Caco-2 (cell line): ENCODE results near the gene MAML1. TPM values are rescaled to one million over a fixed set of nuclear protein-coding genes. Genes with fewer than 3 reads are reported as not detected.

Experiments used
- BruUV-seq: library from RNA; stranded (reverse); fragments of 400-500 nt; replicated peaks from 2 replicates; lab custom pipeline; 2021; lab: Mats Ljungman, UMichigan
- CTCF ChIA-PET: fragments of 300-600 bp; sonication (Branson Sonifier 250); formaldehyde crosslinking; loops from one replicate; lab custom pipeline; 2022; ENCODE audit warnings: antibody characterized with exemption; lab: Charles Lee
- POLR2A ChIA-PET: fragments of 300-600 bp; sonication (Branson Sonifier 250); formaldehyde crosslinking; loops from one replicate; lab custom pipeline; 2022; ENCODE audit warnings: antibody characterized with exemption; lab: Charles Lee
- DNase-seq, 2 experiments: peaks; one replicate each; pipeline versions ENCODE4 v3.0.0 to v3.0.0-alpha.2; 2020 to 2022
- H3K27me3 ChIP-seq: replicated peaks from 2 replicates; pipeline ENCODE4 v1.6.0; 2011; ENCODE audit warnings: low read length; ENCODE audit not compliant: control insufficient read depth, insufficient read depth
- H3K36me3 ChIP-seq: 2 replicates; pipeline ENCODE4 v1.5.1; 2011; ENCODE audit warnings: low read length; ENCODE audit not compliant: control insufficient read depth, insufficient read depth
- H3K4me1 ChIP-seq: fragments of 250-450 bp; sonication (Bioruptor Pico); 2 replicates; pipeline ENCODE4 v1.5.1; 2020; ENCODE audit warnings: mild to moderate bottlenecking
- H3K4me3 ChIP-seq: 2 replicates; pipeline ENCODE4 v1.5.1; 2011; ENCODE audit warnings: low read depth, mild to moderate bottlenecking, control low read depth, low read length
- H3K9me3 ChIP-seq: fragments of 250-450 bp; sonication (Bioruptor Pico); 2 replicates; pipeline ENCODE4 v1.5.1; 2020; ENCODE audit warnings: mild to moderate bottlenecking, moderate library complexity
- H3K27ac Mint-ChIP-seq: one replicate; pipeline ENCODE4 v1.8.0; 2022; ENCODE audit warnings: mixed read lengths; ENCODE audit not compliant: unreplicated experiment
- H3K27me3 Mint-ChIP-seq: one replicate; pipeline ENCODE4 v1.8.0; 2022; ENCODE audit warnings: mixed read lengths; ENCODE audit not compliant: insufficient read depth, unreplicated experiment
- H3K36me3 Mint-ChIP-seq: one replicate; pipeline ENCODE4 v1.8.0; 2022; ENCODE audit warnings: mild to moderate bottlenecking, mixed read lengths; ENCODE audit not compliant: insufficient read depth, unreplicated experiment
- H3K4me1 Mint-ChIP-seq: one replicate; pipeline ENCODE4 v1.8.0; 2022; ENCODE audit warnings: low read depth, mixed read lengths; ENCODE audit not compliant: unreplicated experiment
- H3K4me3 Mint-ChIP-seq: one replicate; pipeline ENCODE4 v1.8.0; 2022; ENCODE audit warnings: mild to moderate bottlenecking, moderate library complexity, mixed read lengths; ENCODE audit not compliant: unreplicated experiment
- H3K9me3 Mint-ChIP-seq: one replicate; pipeline ENCODE4 v1.8.0; 2022; ENCODE audit warnings: mixed read lengths; ENCODE audit not compliant: unreplicated experiment
- CTCF ChIP-seq, 2 experiments: fragments of 200-600 bp in 1 of 2; IDR thresholded peaks; 1 replicate in 1 of 2; 2 replicates in 1 of 2; pipeline versions ENCODE4 v1.5.1 to v1.8.0; 2011 to 2022; ENCODE audit warnings: antibody characterized with exemption in 1 of 2, control low read depth in 1 of 2, inconsistent platforms in 1 of 2, low read depth in 1 of 2, low read length in 1 of 2, mild to moderate bottlenecking in 1 of 2, moderate library complexity in 1 of 2; ENCODE audit not compliant: insufficient read depth in 1 of 2, severe bottlenecking in 1 of 2, unreplicated experiment in 1 of 2
- intact Hi-C: fragments of 100-400 bp; cut with micrococcal nuclease; formaldehyde crosslinking; loops from one replicate; pipeline ENCODE4 v1.10.0; 2022; ENCODE audit not compliant: unreplicated experiment
- total RNA-seq: library from RNA; stranded (reverse); gene quantifications from 2 replicates; pipeline ENCODE4 v1.2.3, GENCODE V29; 2022

MAML1 gene
- total RNA-seq, 1 experiment from 2014 or later: 41.3 TPM

- BruUV-seq: no TSS peak
- Mint-ChIP-seq H3K27me3 (no peaks in the 10 kb centered on the region), H3K9me3 (no peaks in the 10 kb centered on the region), H3K27ac (peak overlapping the region; percentile 94), H3K4me3 (no peak overlapping the region), H3K36me3 (peaks cover 72% of the 10 kb centered on the region), H3K4me1 (peaks cover 24% of the 10 kb centered on the region)
- H3K36me3 ChIP-seq: peaks cover 7% of the 10 kb centered on the region
- CTCF ChIA-PET: no interaction called here
- TF ChIP-seq CTCF (IDR thresholded peaks at IDR 0.05; ENCODE audit: insufficient read depth in 1 of 2, low read depth in 1 of 2, low read length in 1 of 2, severe bottlenecking in 1 of 2, unreplicated experiment in 1 of 2): no peak
- peaks cover 31% of the 10 kb centered on the region for H3K4me1 ChIP-seq
- POLR2A ChIA-PET: no interaction called here
- DNase-seq: no peak
- intact Hi-C loops: loop anchor here (10.0 kb wide), 1 partner anchor 193 kb away; the partner anchor contains the start of gene HNRNPH1
- no peak overlapping the region for H3K4me3 ChIP-seq
- H3K27me3 ChIP-seq: no peaks in the 10 kb centered on the region
- no peaks in the 10 kb centered on the region for H3K9me3 ChIP-seq
Observed at GRCh38 chr5:179817470-179817840, 84.8 kb downstream of the MAML1 start.

DNA sequence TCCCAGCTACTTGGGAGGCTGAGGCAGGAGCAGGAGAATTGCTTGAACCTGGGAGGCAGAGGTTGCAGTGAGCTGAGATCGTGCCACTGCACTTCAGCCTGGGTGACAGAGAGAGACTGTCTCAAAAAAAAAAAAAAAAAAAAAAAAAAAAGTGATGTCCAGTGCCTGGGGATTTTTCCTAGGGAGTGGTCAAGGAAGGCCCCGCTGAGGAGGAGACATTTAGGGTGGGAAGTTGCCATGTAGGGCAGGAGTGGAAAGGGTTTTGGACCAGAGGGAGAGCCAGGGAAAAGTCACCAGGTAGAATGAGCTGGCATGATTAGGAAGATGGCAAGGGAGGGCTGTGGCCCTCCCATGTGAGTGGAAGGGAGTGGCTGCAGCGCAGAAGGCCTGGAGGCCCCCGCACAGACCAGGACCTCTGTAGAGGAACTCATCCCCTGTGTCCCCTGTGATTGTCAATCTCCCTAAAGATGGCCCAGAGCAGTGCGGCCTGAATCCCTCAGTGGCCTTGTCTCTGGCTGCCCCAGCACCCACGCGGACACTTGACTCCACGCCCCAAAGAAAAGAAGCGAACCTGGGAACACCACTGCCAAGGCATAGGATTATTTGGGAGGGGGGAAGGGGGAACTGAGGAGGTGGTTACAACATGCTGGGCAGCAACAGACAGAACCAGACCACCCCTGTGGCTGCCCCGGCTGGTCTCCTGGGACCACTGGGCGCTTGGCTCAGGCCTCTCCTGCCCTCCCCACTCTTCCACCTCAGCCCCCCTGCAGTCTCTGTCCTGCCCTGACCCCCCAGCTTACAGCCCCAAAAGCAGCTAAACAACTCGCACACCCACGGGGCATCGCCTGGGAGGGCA is 85.5 kb downstream of the MAML1 start:
- no peak for DNase-seq
- BruUV-seq: TSS peak; percentile 61
- Mint-ChIP-seq H3K4me3 (peak overlapping the region; percentile 88), H3K27me3 (no peaks in the 10 kb centered on the region), H3K27ac (peak overlapping the region; percentile 94), H3K9me3 (no peaks in the 10 kb centered on the region), H3K36me3 (peaks cover 72% of the 10 kb centered on the region), H3K4me1 (peaks cover 29% of the 10 kb centered on the region)
- TF ChIP-seq CTCF (IDR thresholded peaks at IDR 0.05; ENCODE audit: insufficient read depth in 1 of 2, low read depth in 1 of 2, low read length in 1 of 2, severe bottlenecking in 1 of 2, unreplicated experiment in 1 of 2): no peak
- Histone ChIP-seq H3K4me3 (peak overlapping the region; percentile 38), H3K27me3 (no peaks in the 10 kb centered on the region), H3K9me3 (no peaks in the 10 kb centered on the region), H3K4me1 (peaks cover 37% of the 10 kb centered on the region), H3K36me3 (peaks cover 8% of the 10 kb centered on the region)
- ChIA-PET POLR2A (interaction anchor here (0.6 kb wide), 1 partner anchor 14 kb away, joined by 9 read pairs; no protein-coding TSS in a partner anchor), CTCF (no interaction called here)
- intact Hi-C loops: loop anchor here (2.0 to 10.0 kb wide), 2 partner anchors 41 to 193 kb away; partner anchors contain the start of genes HNRNPH1 and MRNIP

GRCh38 chr5:179818746-179819295 is 86.2 kb downstream of the MAML1 start:
- H3K36me3 Mint-ChIP-seq: peaks cover 74% of the 10 kb centered on the region
- Histone ChIP-seq H3K36me3 (peaks cover 10% of the 10 kb centered on the region), H3K4me3 (peak overlapping the region; percentile 38), H3K4me1 (peaks cover 40% of the 10 kb centered on the region), H3K9me3 (no peaks in the 10 kb centered on the region), H3K27me3 (no peaks in the 10 kb centered on the region)
- ChIA-PET POLR2A (interaction anchor here (0.5 to 1.0 kb wide), 4 partner anchors 12 to 1366 kb away, joined by 4 to 9 read pairs (median 5); no protein-coding TSS in a partner anchor), CTCF (interaction anchor here (0.7 to 1.1 kb wide), 2 partner anchors 13 to 55 kb away, joined by 3 read pairs; no protein-coding TSS in a partner anchor)
- no peak for TF ChIP-seq CTCF (IDR thresholded peaks at IDR 0.05; ENCODE audit: insufficient read depth in 1 of 2, low read depth in 1 of 2, low read length in 1 of 2, severe bottlenecking in 1 of 2, unreplicated experiment in 1 of 2)
- intact Hi-C loops: loop anchor here (1.0 to 10.0 kb wide), 3 partner anchors 11 to 194 kb away; partner anchors contain the start of genes HNRNPH1 and MRNIP
- no TSS peak for BruUV-seq
- peak; percentile 97 to 98 for DNase-seq
- peak overlapping the region; percentile 94 for H3K27ac Mint-ChIP-seq
- no peaks in the 10 kb centered on the region for H3K9me3 Mint-ChIP-seq
- H3K4me1 Mint-ChIP-seq: peaks cover 30% of the 10 kb centered on the region
- H3K27me3 Mint-ChIP-seq: no peaks in the 10 kb centered on the region
- peak overlapping the region; percentile 88 for H3K4me3 Mint-ChIP-seq
